ENCODE measurements around the gene ARID4A.
A peak's percentile ranks its signal among the peaks of the same experiment; 100 is the strongest.
"Not testable (repeated sequence)": the region's sequence is repeated elsewhere in the genome, so short reads cannot be mapped to it uniquely, and the experiment has no call there.

The ARID4A gene

DNA sequence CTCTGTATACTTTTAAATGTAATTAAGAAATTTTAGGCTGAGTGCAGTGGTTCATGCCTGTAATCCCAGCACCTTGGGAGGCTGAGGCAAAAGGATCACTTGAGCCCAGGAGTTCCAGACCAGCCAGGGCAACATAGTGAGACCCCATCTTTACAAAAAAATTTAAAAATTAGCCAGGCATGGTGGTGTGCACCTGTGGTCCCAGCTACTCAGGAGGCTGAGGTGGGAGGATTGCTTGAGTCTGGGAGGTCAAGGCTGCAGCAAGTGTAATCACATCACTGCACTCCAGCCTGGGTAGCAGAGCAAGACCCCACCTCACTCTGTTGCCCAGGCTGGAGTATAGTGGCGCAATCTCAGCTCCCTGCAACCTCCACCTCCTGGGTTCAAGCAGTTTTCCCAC lies 63.9 kb downstream of the ARID4A start:
- H3K4me3 ChIP-seq (ENCODE audit: extremely low read depth, insufficient read depth, low read length, poor library complexity, severe bottlenecking); H3K9me3 ChIP-seq (ENCODE audit: control insufficient read depth, low read length); H3K27ac ChIP-seq (ENCODE audit: low read depth, low read length, severe bottlenecking); H3K4me1 ChIP-seq (ENCODE audit: control insufficient read depth, insufficient read depth, low read length, poor library complexity, severe bottlenecking): not testable (repeated sequence)
- 80 to 100% methylated on average over 1 of the region's 1 CpG for WGBS, 2 experiments (ENCODE audit: insufficient coverage in 2 of 2)
- H3K36me3 ChIP-seq (ENCODE audit: control insufficient read depth, insufficient read depth, low read length) = peaks cover 54% of the 10 kb centered on the region

DNA sequence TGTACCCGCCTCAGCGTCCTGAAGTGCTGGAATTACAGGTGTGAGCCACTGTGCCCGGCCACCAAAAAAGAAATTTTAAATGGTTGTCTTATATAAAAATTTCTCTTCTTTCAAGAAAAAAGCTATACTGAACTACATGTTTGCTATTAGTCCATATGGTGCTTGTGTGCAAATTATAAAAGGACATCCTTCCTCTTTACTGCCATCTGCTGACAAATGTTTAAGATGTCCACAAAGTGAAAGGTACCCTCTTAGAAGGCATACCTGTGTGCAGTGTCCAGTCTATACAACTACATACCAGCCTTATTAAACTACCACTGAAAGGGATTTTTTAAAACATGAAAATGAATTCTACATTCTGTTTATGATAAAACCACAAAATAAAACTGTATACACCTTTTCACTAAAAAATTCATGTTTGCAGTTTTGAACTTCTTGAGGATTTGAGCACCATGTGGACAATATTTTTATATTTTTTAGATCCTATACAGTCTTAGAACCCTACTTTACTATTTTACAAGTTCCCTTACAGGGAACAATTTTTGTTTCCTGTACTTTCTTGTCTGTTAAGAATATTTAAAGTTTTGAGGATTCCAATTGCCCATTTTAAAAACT lies 64.5 kb downstream of the ARID4A start:
- Histone ChIP-seq H3K27ac (ENCODE audit: low read depth, low read length, severe bottlenecking) (no peak overlapping the region), H3K9me3 (ENCODE audit: control insufficient read depth, low read length) (no peaks in the 10 kb centered on the region), H3K4me1 (ENCODE audit: control insufficient read depth, insufficient read depth, low read length, poor library complexity, severe bottlenecking) (no peaks in the 10 kb centered on the region), H3K4me3 (ENCODE audit: extremely low read depth, insufficient read depth, low read length, poor library complexity, severe bottlenecking) (no peak overlapping the region), H3K36me3 (ENCODE audit: control insufficient read depth, insufficient read depth, low read length) (peaks cover 53% of the 10 kb centered on the region)
- WGBS, 2 experiments (ENCODE audit: insufficient coverage in 2 of 2) = 100% methylated on average over 1 of the region's 3 CpGs; no CpG with 5 or more reads in 1 of the 2 experiments

DNA sequence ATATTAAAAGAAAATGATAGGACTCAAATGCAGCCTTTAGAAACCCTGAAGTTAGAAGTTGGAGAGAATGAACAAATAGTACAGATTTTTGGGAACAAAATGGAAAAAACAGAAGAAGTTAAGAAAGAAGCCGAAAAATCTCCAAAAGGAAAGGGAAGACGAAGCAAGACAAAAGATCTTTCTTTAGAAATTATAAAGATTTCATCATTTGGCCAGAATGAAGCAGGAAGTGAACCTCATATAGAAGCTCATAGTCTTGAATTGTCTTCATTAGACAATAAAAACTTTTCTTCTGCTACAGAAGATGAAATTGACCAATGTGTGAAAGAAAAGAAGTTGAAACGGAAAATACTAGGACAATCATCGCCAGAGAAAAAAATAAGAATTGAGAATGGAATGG lies 66.0 kb downstream of the ARID4A start:
- WGBS, 2 experiments (ENCODE audit: insufficient coverage in 2 of 2) = 94 to 100% methylated on average over 2 to 4 of the region's 4 CpGs
- H3K9me3 ChIP-seq (ENCODE audit: control insufficient read depth, low read length) = no peaks in the 10 kb centered on the region
- H3K4me3 ChIP-seq (ENCODE audit: extremely low read depth, insufficient read depth, low read length, poor library complexity, severe bottlenecking) = no peak overlapping the region
- no peak overlapping the region for H3K27ac ChIP-seq (ENCODE audit: low read depth, low read length, severe bottlenecking)
- H3K36me3 ChIP-seq (ENCODE audit: control insufficient read depth, insufficient read depth, low read length) = peaks cover 50% of the 10 kb centered on the region
- no peaks in the 10 kb centered on the region for H3K4me1 ChIP-seq (ENCODE audit: control insufficient read depth, insufficient read depth, low read length, poor library complexity, severe bottlenecking)

DNA sequence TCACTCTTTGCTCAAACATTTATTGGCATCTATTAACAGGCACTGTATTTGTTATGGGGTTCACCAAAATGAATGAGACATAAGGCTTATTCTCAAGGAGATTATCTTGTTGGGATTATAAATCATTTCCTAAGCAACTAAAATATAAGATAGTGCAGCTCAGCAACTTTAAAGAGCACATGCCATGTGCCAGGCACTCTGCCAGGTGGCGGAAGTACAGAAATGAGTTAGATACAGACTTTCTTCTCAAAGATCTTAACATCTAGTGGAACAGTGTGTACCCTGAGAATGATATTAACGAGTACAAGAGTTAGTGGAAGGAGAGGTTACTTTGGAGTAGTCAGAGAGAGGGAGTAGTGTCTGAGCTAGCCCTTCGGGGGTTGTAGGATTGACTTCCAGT lies 68.9 kb downstream of the ARID4A start:
- Histone ChIP-seq H3K36me3 (ENCODE audit: control insufficient read depth, insufficient read depth, low read length) (peaks cover 45% of the 10 kb centered on the region), H3K4me1 (ENCODE audit: control insufficient read depth, insufficient read depth, low read length, poor library complexity, severe bottlenecking) (no peaks in the 10 kb centered on the region), H3K9me3 (ENCODE audit: control insufficient read depth, low read length) (no peaks in the 10 kb centered on the region), H3K27ac (ENCODE audit: low read depth, low read length, severe bottlenecking) (no peak overlapping the region), H3K4me3 (ENCODE audit: extremely low read depth, insufficient read depth, low read length, poor library complexity, severe bottlenecking) (no peak overlapping the region)
- 100% methylated on average over 1 to 2 of the region's 3 CpGs for WGBS, 2 experiments (ENCODE audit: insufficient coverage in 2 of 2)

DNA sequence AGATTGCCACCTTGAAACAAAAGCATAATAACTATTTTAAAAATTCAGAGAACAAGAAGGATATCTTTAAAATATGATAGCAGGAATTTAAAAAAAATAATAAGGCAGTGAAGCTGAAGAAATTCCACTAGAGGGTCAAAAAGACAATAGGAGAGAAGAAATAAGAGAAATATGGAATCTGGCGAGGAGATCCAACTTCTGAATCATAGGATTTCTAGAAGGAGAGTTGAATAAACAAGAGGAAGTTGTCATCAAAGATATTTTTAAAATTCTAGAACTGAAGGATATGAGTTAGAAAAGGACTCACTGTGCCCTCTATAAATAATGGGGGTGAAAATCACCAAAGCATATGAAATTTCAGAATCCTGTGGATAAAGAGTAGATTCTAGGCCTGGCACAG lies 70.6 kb downstream of the ARID4A start:
- no peak overlapping the region for H3K4me3 ChIP-seq (ENCODE audit: extremely low read depth, insufficient read depth, low read length, poor library complexity, severe bottlenecking)
- H3K4me1 ChIP-seq (ENCODE audit: control insufficient read depth, insufficient read depth, low read length, poor library complexity, severe bottlenecking) = no peaks in the 10 kb centered on the region
- peaks cover 47% of the 10 kb centered on the region for H3K36me3 ChIP-seq (ENCODE audit: control insufficient read depth, insufficient read depth, low read length)
- H3K27ac ChIP-seq (ENCODE audit: low read depth, low read length, severe bottlenecking) = no peak overlapping the region
- WGBS, 2 experiments (ENCODE audit: insufficient coverage in 2 of 2) = 100% methylated on average over 1 of the region's 1 CpG
- no peaks in the 10 kb centered on the region for H3K9me3 ChIP-seq (ENCODE audit: control insufficient read depth, low read length)

DNA sequence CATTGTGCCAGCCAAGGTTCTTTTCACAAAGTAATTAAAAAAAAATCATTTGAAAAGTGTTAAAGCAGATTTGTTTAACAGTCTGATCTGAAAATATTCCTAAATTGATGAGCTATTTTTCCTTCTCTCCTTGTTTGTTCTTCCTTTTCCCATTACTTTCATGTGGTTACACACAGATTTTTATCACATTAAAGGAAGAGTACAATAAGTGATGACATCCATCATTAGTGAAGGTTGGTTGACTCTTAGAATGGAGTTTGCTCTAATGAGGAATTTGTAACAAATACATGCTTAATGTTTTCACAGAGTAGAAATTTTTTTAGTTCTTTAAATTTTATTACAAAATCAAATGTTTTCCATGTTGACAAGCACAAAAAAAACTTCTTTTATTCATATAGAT lies 78.4 kb downstream of the ARID4A start:
- Histone ChIP-seq H3K27ac (ENCODE audit: low read depth, low read length, severe bottlenecking) (no peak overlapping the region), H3K4me3 (ENCODE audit: extremely low read depth, insufficient read depth, low read length, poor library complexity, severe bottlenecking) (no peak overlapping the region), H3K36me3 (ENCODE audit: control insufficient read depth, insufficient read depth, low read length) (peaks cover 44% of the 10 kb centered on the region), H3K4me1 (ENCODE audit: control insufficient read depth, insufficient read depth, low read length, poor library complexity, severe bottlenecking) (no peaks in the 10 kb centered on the region), H3K9me3 (ENCODE audit: control insufficient read depth, low read length) (no peaks in the 10 kb centered on the region)

DNA sequence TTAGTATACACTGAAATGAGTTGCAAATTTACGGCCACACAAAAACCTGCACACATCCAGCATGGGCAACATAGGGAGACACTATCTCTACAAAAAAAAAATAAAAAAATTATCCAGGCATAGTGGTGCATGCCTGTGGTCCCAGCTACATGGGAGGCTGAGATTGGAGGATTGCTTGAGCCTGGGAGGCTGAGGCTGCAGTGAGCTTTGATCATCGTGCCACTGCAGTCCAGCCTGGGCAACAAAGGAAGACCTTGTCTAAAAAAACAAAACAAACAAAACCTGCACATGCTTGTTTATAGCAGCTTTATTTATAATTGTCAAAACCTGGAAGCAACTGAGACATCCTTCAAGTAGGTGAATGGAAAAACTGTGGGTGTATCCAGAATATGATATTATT lies 92.5 kb downstream of the ARID4A start:
- no peak overlapping the region for H3K27ac ChIP-seq (ENCODE audit: low read depth, low read length, severe bottlenecking)
- no peaks in the 10 kb centered on the region for H3K9me3 ChIP-seq (ENCODE audit: control insufficient read depth, low read length)
- H3K4me1 ChIP-seq (ENCODE audit: control insufficient read depth, insufficient read depth, low read length, poor library complexity, severe bottlenecking) = no peaks in the 10 kb centered on the region
- peaks cover under 1% of the 10 kb centered on the region for H3K36me3 ChIP-seq (ENCODE audit: control insufficient read depth, insufficient read depth, low read length)
- H3K4me3 ChIP-seq (ENCODE audit: extremely low read depth, insufficient read depth, low read length, poor library complexity, severe bottlenecking) = no peak overlapping the region
- WGBS, 2 experiments (ENCODE audit: insufficient coverage in 2 of 2) = 80 to 100% methylated on average over 1 of the region's 2 CpGs

DNA sequence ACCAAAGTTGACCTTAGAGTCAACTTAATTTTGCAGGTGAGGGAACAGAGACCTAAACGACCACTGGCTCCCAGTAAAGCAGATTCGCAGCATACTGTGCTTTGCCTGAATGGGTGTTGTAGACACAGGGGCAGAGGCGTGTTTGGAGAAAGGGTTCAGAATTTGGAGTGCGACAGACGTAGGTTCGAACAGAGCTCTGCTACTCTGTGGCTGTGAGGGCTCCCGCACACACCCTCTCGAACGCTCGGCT lies 97.1 kb downstream of the ARID4A start:
- Histone ChIP-seq H3K9me3 (ENCODE audit: control insufficient read depth, low read length) (no peaks in the 10 kb centered on the region), H3K27ac (ENCODE audit: low read depth, low read length, severe bottlenecking) (no peak overlapping the region), H3K4me1 (ENCODE audit: control insufficient read depth, insufficient read depth, low read length, poor library complexity, severe bottlenecking) (no peaks in the 10 kb centered on the region), H3K36me3 (ENCODE audit: control insufficient read depth, insufficient read depth, low read length) (no peaks in the 10 kb centered on the region), H3K4me3 (ENCODE audit: extremely low read depth, insufficient read depth, low read length, poor library complexity, severe bottlenecking) (peak overlapping the region; percentile 31)
- 13 to 14% methylated on average over 10 of the region's 10 CpGs for WGBS, 2 experiments (ENCODE audit: insufficient coverage in 2 of 2)

DNA sequence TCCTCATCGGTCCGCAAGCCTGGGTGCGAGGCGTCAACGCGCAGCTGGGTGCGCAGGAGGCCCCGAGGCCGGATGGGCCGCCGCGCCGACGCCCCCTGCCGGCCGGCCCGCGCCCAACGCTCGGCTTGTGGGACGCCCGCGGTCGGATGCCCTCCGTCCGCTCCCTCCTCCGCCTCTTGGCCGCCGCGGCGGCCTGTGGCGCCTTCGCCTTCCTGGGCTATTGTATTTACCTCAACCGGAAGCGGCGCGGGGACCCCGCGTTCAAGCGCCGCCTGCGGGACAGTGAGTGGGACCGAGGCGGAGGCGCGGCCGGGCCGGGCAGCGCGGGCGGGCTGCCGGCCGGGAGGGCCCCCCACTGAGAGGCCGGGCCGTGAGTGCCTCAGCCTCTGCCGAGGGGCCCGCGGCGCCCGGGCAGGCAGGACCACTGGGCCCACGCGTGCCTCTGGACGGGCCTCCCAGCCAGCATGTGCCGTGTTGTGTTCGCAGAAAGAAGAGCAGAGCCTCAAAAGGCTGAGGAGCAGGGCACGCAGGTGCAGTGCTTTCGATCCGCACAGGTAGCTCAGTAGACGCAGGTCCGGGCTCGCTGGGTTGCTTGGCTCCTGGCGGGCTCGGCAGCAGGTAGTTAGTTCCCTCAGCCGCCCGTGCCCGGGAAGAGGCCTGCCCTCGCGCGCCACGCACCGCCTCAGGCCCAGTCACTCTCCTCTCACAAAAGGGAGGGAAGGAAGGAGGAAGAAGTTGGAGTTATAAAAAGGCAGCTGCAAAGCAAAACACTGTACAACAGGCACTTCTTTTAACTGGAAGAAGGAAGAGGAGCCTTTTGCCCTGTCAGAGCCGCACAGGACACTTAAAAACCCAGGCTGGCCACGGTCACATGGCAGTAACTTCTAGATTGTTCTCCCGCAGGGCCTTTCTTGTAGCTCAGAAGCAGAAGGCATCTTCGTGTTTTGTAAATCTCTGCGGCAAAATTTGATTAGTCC lies 97.7 kb downstream of the ARID4A start, which contains the start of gene TOMM20L:
Gene TOMM20L (plus strand): TSS at position 119 of the 977 bp plus-strand sequence. CDS start 28 bp downstream, at position 147.
- Histone ChIP-seq H3K36me3 (ENCODE audit: control insufficient read depth, insufficient read depth, low read length) (no peaks in the 10 kb centered on the region), H3K4me1 (ENCODE audit: control insufficient read depth, insufficient read depth, low read length, poor library complexity, severe bottlenecking) (no peaks in the 10 kb centered on the region), H3K9me3 (ENCODE audit: control insufficient read depth, low read length) (no peaks in the 10 kb centered on the region), H3K27ac (ENCODE audit: low read depth, low read length, severe bottlenecking) (no peak within 1 kb of the TSS), H3K4me3 (ENCODE audit: extremely low read depth, insufficient read depth, low read length, poor library complexity, severe bottlenecking) (peak within 1 kb of the TSS; percentile 31)
- 11 to 13% methylated on average over 56 to 67 of the region's 86 CpGs for WGBS, 2 experiments (ENCODE audit: insufficient coverage in 2 of 2)

DNA sequence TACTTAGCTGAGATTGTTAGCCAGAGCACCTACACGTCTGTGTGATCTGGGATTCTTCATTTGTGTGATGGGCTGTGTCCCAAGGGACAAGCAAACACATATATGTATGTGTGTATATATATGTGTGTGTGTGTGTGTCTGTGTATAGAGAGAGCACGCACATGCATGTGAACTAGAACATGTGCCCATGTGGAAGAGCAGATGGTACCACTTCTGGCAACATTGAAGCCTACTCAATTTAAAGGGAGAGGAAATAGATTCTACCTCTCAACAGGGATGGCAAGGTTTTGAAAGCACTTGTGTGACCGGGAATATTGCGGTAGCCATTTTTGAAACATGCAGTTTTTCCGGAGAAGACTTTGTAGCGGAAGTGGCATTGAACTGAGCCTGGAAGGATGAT lies 98.8 kb downstream of the ARID4A start:
- H3K4me3 ChIP-seq (ENCODE audit: extremely low read depth, insufficient read depth, low read length, poor library complexity, severe bottlenecking) = no peak overlapping the region
- WGBS, 2 experiments (ENCODE audit: insufficient coverage in 2 of 2) = 89 to 96% methylated on average over 5 to 6 of the region's 6 CpGs
- H3K4me1 ChIP-seq (ENCODE audit: control insufficient read depth, insufficient read depth, low read length, poor library complexity, severe bottlenecking) = no peaks in the 10 kb centered on the region
- H3K9me3 ChIP-seq (ENCODE audit: control insufficient read depth, low read length) = no peaks in the 10 kb centered on the region
- no peak overlapping the region for H3K27ac ChIP-seq (ENCODE audit: low read depth, low read length, severe bottlenecking)
- no peaks in the 10 kb centered on the region for H3K36me3 ChIP-seq (ENCODE audit: control insufficient read depth, insufficient read depth, low read length)

DNA sequence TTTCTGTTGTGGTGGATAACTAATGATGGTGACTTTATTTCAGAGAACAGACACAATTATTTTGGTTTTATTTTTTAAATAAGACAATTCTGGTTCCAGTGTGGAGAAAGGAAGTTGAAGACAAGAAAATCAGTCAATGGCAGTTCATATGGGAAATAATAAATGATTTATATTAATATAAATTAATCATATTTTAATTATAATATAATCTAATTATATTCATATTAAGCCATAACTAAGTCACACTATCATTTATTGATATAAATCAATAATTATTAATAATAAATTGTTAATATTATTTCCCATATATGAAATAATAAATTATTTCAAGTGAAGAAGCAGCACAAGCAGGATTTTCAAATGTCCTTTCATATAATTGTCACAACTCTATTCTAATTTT lies 100.1 kb downstream of the ARID4A start:
- no peaks in the 10 kb centered on the region for H3K36me3 ChIP-seq (ENCODE audit: control insufficient read depth, insufficient read depth, low read length)
- H3K27ac ChIP-seq (ENCODE audit: low read depth, low read length, severe bottlenecking) = no peak overlapping the region
- no peak overlapping the region for H3K4me3 ChIP-seq (ENCODE audit: extremely low read depth, insufficient read depth, low read length, poor library complexity, severe bottlenecking)
- no peaks in the 10 kb centered on the region for H3K4me1 ChIP-seq (ENCODE audit: control insufficient read depth, insufficient read depth, low read length, poor library complexity, severe bottlenecking)
- no peaks in the 10 kb centered on the region for H3K9me3 ChIP-seq (ENCODE audit: control insufficient read depth, low read length)

All from mesodermal cell (in vitro differentiated cells).